Muscle of arm (tissue), 12 donors: ENCODE data around the gene UBE2F. TPM values are rescaled to one million over a fixed set of nuclear protein-coding genes. Genes with fewer than 3 reads are reported as not detected.
A peak's percentile ranks its signal among the peaks of the same experiment; 100 is the strongest.
"Not testable (repeated sequence)": the region's sequence is repeated elsewhere in the genome, so short reads cannot be mapped to it uniquely, and the experiment has no call there.

Source experiments
- DNase-seq: peaks from one replicate; pipeline ENCODE4 v3.0.0-alpha.2; 2013
- polyA plus RNA-seq, 12 donors: library from polyadenylated mRNA; unstranded; fragments of 120-200 nt; gene quantifications; one replicate each; pipeline ENCODE4 v1.2.1, GENCODE V29; 2013; ENCODE audit not compliant: insufficient read length in 12 of 12

UBE2F gene
- polyA plus RNA-seq, 12 donors, result 34.3 to 49.0 (median 40.4) TPM; not detected in 1

GRCh38 chr2:238042849-238043584 lies 76.2 kb downstream of the UBE2F start:
- DNase-seq, result no peak

GRCh38 chr2:238043851-238044250 lies 77.0 kb downstream of the UBE2F start:
- no peak for DNase-seq

GRCh38 chr2:238045575-238045974 lies 78.8 kb downstream of the UBE2F start:
- DNase-seq, result no peak

- DNase-seq, result no peak
Observed at GRCh38 chr2:238046725-238047270, 80.0 kb downstream of the UBE2F start.

GRCh38 chr2:238053191-238053776 lies 86.5 kb downstream of the UBE2F start:
- no peak for DNase-seq

GRCh38 chr2:238055841-238056240 lies 89.0 kb downstream of the UBE2F start:
- no peak for DNase-seq

- not testable (repeated sequence) for DNase-seq
Observed at GRCh38 chr2:238057696-238058575, 91.1 kb downstream of the UBE2F start.

GRCh38 chr2:238059505-238059904 lies 92.7 kb downstream of the UBE2F start:
- DNase-seq, result no peak

GRCh38 chr2:238060096-238060541 lies 93.3 kb downstream of the UBE2F start:
- DNase-seq, result no peak

- DNase-seq, result peak; percentile 98
Observed at GRCh38 chr2:238060542-238061314, 93.9 kb downstream of the UBE2F start, which contains the start of gene SCLY. TSS of gene SCLY (plus strand) at chr2:238061001. CDS start at chr2:238061055, 54 bp downstream.

GRCh38 chr2:238061315-238062202 lies 94.7 kb downstream of the UBE2F start:
- peak; percentile 36 for DNase-seq

- no peak for DNase-seq
Observed at GRCh38 chr2:238063414-238064189, 96.8 kb downstream of the UBE2F start.

GRCh38 chr2:238064376-238064775 lies 97.6 kb downstream of the UBE2F start:
- DNase-seq, result no peak

- DNase-seq, result no peak
Observed at GRCh38 chr2:238065071-238065846, 98.4 kb downstream of the UBE2F start.

- DNase-seq, result no peak
Observed at GRCh38 chr2:238066218-238066617, 99.4 kb downstream of the UBE2F start.

GRCh38 chr2:238066718-238067117 lies 99.9 kb downstream of the UBE2F start:
- not testable (repeated sequence) for DNase-seq

GRCh38 chr2:238067939-238068338 lies 101.1 kb downstream of the UBE2F start:
- DNase-seq, result no peak

- no peak for DNase-seq
Observed at GRCh38 chr2:238069021-238069709, 102.4 kb downstream of the UBE2F start.
